ENCODE results near the gene SLC25A1. TPM values are rescaled to one million over a fixed set of nuclear protein-coding genes. Genes with fewer than 3 reads are reported as not detected.

The SLC25A1 gene
- total and polyA plus RNA-seq, 2 of the 8 experiments (the other 6 are each of a cell fraction or from before 2014, with no cell fraction given), result 110 to 148 TPM

- TF ChIP-seq KDM1A (IDR thresholded peaks at IDR 0.05; ENCODE audit: borderline replicate concordance, low read length), result no peak
- TF ChIP-seq, protein P1, sequence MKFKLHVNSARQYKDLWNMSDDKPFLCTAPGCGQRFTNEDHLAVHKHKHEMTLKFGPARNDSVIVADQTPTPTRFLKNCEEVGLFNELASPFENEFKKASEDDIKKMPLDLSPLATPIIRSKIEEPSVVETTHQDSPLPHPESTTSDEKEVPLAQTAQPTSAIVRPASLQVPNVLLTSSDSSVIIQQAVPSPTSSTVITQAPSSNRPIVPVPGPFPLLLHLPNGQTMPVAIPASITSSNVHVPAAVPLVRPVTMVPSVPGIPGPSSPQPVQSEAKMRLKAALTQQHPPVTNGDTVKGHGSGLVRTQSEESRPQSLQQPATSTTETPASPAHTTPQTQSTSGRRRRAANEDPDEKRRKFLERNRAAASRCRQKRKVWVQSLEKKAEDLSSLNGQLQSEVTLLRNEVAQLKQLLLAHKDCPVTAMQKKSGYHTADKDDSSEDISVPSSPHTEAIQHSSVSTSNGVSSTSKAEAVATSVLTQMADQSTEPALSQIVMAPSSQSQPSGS (IDR thresholded peaks at IDR 0.05; ENCODE audit: low read length), result no peak
Observed at GRCh38 chr22:19204640-19205039, 26.1 kb upstream of the SLC25A1 start (continued).

Measured in H1 (cell line).